DND-41 (cell line): Measurements from ENCODE around the gene CKMT1B.
"Not testable (repeated sequence)": the region's sequence is repeated elsewhere in the genome, so short reads cannot be mapped to it uniquely, and the experiment has no call there.

ENCODE experiments used
- ATAC-seq: fragments of 200-7000 bp; cut with Tn5 transposase; 3 replicates; pipeline ENCODE4 v1.9.1; 2021; ENCODE audit warnings: low read depth; ENCODE audit not compliant: insufficient read depth
- DNase-seq: peaks from one replicate; pipeline ENCODE4 v3.0.0-alpha.2; 2020
- H2AFZ ChIP-seq: 2 replicates; pipeline ENCODE4 v1.6.0; 2012; ENCODE audit warnings: low read depth, low read length
- H3K27ac ChIP-seq: 2 replicates; pipeline ENCODE4 v1.5.1; 2012; ENCODE audit warnings: low read length, inconsistent platforms
- H3K27me3 ChIP-seq: fragments of 200-600 bp; sonication (generic); 2 replicates; pipeline ENCODE4 v1.6.0; 2012; ENCODE audit warnings: low read length, mild to moderate bottlenecking, inconsistent platforms; ENCODE audit not compliant: insufficient read depth, poor library complexity
- H3K36me3 ChIP-seq: 2 replicates; pipeline ENCODE4 v1.5.1; 2012; ENCODE audit warnings: low read length, inconsistent platforms; ENCODE audit not compliant: insufficient read depth
- H3K4me1 ChIP-seq: 2 replicates; pipeline ENCODE4 v1.5.1; 2012; ENCODE audit warnings: mild to moderate bottlenecking, low read length; ENCODE audit not compliant: insufficient read depth
- H3K4me2 ChIP-seq: 2 replicates; pipeline ENCODE4 v1.6.0; 2012; ENCODE audit warnings: mild to moderate bottlenecking, moderate library complexity, low read length, inconsistent platforms; ENCODE audit not compliant: insufficient read depth
- H3K4me3 ChIP-seq, 2 experiments: fragments of 200-600 bp in 1 of 2; shearing (Covaris generic) in 1 of 2; 2 replicates each; pipeline ENCODE4 v1.5.1; 2012 to 2016; ENCODE audit warnings: inconsistent platforms in 2 of 2, low read length in 2 of 2, mild to moderate bottlenecking in 2 of 2, low read depth in 1 of 2, moderate library complexity in 1 of 2
- H3K79me2 ChIP-seq: 2 replicates; pipeline ENCODE4 v1.6.0; 2012; ENCODE audit warnings: low read length, inconsistent platforms; ENCODE audit not compliant: insufficient read depth
- H3K9ac ChIP-seq: 2 replicates; pipeline ENCODE4 v1.6.0; 2012; ENCODE audit warnings: low read depth, mild to moderate bottlenecking, inconsistent platforms, low read length, moderate library complexity
- H3K9me3 ChIP-seq: 2 replicates; pipeline ENCODE4 v1.5.1; 2012; ENCODE audit warnings: low read length, moderate library complexity, mild to moderate bottlenecking, inconsistent platforms; ENCODE audit not compliant: insufficient read depth, severe bottlenecking
- H4K20me1 ChIP-seq: 2 replicates; pipeline ENCODE4 v1.6.0; 2012; ENCODE audit warnings: low read length; ENCODE audit not compliant: insufficient read depth
- EZH2 ChIP-seq: IDR thresholded peaks from 3 replicates; pipeline ENCODE4 v1.6.1; 2012; ENCODE audit warnings: borderline replicate concordance, low read depth, mild to moderate bottlenecking, moderate library complexity, low read length, inconsistent platforms; ENCODE audit not compliant: severe bottlenecking
- TF ChIP-seq, protein P1 (sequence below): IDR thresholded peaks from 2 replicates; pipeline ENCODE4 v1.5.1; 2012; ENCODE audit warnings: borderline replicate concordance, low read length, moderate library complexity, mild to moderate bottlenecking; ENCODE audit not compliant: poor library complexity, severe bottlenecking; ENCODE audit errors: extremely low read depth

CKMT1B gene

DNA sequence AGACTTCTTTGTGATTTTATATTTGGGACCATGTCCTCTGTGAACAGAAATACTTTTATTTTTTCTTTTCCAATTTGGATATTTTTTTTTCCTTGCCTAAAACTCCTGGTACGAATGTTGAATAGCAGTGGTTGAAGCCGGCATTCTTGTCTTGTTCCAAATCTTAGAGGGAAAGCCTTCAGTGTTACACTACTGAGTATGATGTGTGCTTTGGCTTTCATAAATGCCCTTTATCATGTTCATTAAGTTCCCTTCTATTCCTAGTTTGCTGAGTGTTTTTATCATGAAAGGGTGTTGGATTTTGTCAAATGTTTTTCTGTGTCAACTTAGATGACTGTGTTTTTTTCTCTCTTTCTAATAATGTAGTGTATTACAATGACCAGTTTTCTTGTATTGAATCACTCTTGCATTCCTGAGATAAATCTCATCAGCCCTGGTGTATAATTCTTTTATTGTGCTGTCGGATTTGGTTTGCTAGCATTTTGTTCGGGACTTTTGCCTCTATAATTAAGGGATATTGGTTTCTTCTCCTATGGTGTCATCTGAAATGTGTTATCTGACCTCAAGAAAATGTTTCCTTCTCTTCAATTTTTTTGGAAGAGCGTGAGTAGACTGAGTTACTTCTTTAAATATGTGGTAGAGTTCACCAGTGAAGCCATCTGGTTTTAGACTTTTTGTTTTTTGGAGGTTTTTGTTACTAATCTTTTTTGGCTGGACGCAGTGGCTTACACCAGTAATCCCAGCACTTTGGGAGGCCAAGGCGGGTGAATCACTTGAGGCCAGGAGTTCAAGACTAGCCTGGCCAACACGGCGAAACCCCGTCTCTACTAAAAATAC is 43.1 kb upstream of the CKMT1B start:
- Histone ChIP-seq H3K27me3 (no peaks in the 10 kb centered on the region), H3K9me3 (no peaks in the 10 kb centered on the region), H2AFZ (no peak overlapping the region), H3K79me2 (no peaks in the 10 kb centered on the region), H3K4me1 (no peaks in the 10 kb centered on the region), H3K4me2 (no peak overlapping the region), H3K9ac (no peak overlapping the region), H3K27ac (no peak overlapping the region), H4K20me1 (no peaks in the 10 kb centered on the region), H3K4me3 (no peak overlapping the region), H3K36me3 (no peaks in the 10 kb centered on the region)
- no peak for DNase-seq
- TF ChIP-seq, protein P1, sequence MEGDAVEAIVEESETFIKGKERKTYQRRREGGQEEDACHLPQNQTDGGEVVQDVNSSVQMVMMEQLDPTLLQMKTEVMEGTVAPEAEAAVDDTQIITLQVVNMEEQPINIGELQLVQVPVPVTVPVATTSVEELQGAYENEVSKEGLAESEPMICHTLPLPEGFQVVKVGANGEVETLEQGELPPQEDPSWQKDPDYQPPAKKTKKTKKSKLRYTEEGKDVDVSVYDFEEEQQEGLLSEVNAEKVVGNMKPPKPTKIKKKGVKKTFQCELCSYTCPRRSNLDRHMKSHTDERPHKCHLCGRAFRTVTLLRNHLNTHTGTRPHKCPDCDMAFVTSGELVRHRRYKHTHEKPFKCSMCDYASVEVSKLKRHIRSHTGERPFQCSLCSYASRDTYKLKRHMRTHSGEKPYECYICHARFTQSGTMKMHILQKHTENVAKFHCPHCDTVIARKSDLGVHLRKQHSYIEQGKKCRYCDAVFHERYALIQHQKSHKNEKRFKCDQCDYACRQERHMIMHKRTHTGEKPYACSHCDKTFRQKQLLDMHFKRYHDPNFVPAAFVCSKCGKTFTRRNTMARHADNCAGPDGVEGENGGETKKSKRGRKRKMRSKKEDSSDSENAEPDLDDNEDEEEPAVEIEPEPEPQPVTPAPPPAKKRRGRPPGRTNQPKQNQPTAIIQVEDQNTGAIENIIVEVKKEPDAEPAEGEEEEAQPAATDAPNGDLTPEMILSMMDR, result no peak
- no peak for TF ChIP-seq EZH2
- ATAC-seq, result no peak

DNA sequence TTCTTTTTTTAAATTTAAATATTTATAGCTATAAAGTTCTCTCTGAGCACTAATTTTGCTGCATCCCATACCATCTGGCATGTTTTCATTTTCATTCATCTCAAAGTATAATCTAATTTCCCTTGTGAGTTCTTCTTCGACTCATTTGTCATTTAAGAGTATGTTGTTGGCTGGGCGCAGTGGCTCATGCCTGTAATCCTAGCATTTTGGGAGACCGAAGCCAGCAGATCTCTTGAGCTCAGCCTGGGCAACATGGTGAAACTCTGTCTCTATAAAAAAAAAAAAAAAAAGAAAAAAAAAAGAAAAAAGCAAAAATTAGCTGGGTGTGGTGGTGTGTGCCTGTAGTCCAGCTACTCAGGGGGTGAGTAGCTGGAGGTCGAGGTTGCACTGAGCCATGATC is 41.6 kb upstream of the CKMT1B start:
- H3K4me1 ChIP-seq, result no peaks in the 10 kb centered on the region
- DNase-seq (no peak), ATAC-seq (no peak)
- no peak overlapping the region for H2AFZ ChIP-seq
- no peak overlapping the region for H3K9ac ChIP-seq
- no peak overlapping the region for H3K4me3 ChIP-seq
- no peak overlapping the region for H3K27ac ChIP-seq
- H3K4me2 ChIP-seq, result no peak overlapping the region
- H3K27me3 ChIP-seq, result no peaks in the 10 kb centered on the region
- no peaks in the 10 kb centered on the region for H3K36me3 ChIP-seq
- H3K79me2 ChIP-seq, result no peaks in the 10 kb centered on the region
- no peaks in the 10 kb centered on the region for H4K20me1 ChIP-seq
- TF ChIP-seq EZH2, result no peak
- TF ChIP-seq, protein P1, result no peak
- no peaks in the 10 kb centered on the region for H3K9me3 ChIP-seq

DNA sequence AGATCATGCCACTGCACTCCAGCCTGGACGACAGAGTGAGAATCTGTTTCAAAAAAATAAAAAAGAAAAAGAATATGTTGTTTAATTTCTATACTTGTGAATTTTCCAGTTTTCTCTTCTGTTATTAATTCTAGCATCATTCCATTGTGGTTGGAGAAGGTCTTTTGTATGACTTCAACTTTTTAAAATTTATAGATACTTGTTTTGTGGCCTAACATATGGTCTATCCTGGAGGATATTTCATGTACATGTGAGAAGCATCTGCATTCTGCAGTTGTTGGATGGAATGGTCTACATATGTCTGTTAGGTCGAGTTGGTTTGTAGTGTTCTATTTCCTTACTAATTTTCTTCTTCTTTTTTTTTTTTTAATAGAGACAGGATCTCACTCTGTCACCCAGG is 40.8 kb upstream of the CKMT1B start:
- Histone ChIP-seq H3K4me3 (no peak overlapping the region), H3K4me2 (no peak overlapping the region), H3K9me3 (no peaks in the 10 kb centered on the region), H2AFZ (no peak overlapping the region), H3K27me3 (no peaks in the 10 kb centered on the region), H3K79me2 (no peaks in the 10 kb centered on the region), H3K9ac (no peak overlapping the region), H3K36me3 (no peaks in the 10 kb centered on the region), H3K4me1 (no peaks in the 10 kb centered on the region), H4K20me1 (no peaks in the 10 kb centered on the region), H3K27ac (no peak overlapping the region)
- ATAC-seq (no peak), DNase-seq (no peak)
- TF ChIP-seq EZH2, result no peak
- TF ChIP-seq, protein P1, result no peak

DNA sequence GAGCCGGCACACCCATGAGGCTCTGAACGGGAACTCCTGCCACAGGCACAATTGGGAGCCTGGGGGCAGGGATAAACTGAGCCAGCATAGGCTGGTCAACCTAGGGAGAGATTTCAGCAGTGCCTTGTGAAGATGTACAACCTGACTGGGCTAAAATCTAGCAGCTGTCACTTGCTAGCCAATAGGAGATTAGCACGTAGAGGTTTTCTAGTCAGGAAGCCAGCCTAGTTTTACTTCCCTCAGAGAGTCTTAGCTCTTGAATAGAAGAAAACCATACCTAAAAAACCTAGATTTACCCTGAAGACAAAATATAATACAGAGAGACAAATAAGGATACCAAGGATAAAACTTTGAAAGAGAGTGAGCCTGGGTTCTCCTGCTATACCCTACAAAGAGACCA is 31.1 kb upstream of the CKMT1B start:
- not testable (repeated sequence) for H3K4me1 ChIP-seq, H3K27me3 ChIP-seq, H3K9me3 ChIP-seq, H2AFZ ChIP-seq, ATAC-seq, H3K4me2 ChIP-seq, H3K36me3 ChIP-seq, H4K20me1 ChIP-seq, H3K4me3 ChIP-seq, H3K79me2 ChIP-seq, DNase-seq, H3K27ac ChIP-seq, H3K9ac ChIP-seq

DNA sequence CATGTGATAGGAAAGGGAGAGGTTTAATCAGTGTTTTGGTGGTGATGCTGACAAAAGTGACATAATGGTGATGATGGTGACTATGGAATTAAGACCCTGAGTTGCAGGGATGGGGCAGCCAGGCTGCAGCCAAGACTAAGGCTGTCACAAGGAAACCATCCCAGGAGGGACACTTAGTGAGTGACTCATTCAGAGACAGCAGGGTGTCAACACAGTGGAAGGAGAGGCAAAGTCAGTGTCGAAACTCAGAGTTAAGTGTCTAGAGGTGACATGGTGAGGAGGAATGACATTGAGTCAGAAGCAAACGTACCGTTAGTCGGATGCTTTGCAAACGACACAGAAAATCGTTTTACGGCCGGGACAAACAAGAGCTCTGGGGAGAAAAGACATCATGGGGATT is 30.0 kb upstream of the CKMT1B start:
- not testable (repeated sequence) for H3K9ac ChIP-seq, H3K4me1 ChIP-seq, DNase-seq, H3K36me3 ChIP-seq, H3K27me3 ChIP-seq, ATAC-seq, H3K4me2 ChIP-seq, H3K27ac ChIP-seq, H3K9me3 ChIP-seq, H2AFZ ChIP-seq, H3K79me2 ChIP-seq, H4K20me1 ChIP-seq, H3K4me3 ChIP-seq

DNA sequence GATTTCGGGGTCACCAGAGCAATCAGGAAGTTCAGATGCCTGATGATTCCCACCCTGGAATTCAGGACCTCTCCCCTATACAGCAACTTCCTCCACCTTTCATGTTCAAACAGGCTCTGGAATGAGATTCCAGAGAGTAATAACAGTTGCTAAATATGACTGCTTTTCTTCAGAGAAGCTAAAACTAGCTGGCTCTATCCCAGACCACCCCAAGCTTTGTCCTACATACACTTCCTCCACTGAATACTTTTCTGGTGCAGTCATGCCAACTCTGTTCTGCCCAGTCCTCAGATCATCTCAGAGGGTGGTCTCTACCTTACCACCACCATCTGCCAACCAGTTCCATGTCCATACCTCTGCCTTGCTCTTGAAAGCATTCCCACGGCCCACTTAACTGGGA is 27.2 kb upstream of the CKMT1B start:
- H4K20me1 ChIP-seq, DNase-seq, H3K4me1 ChIP-seq, H3K4me3 ChIP-seq, H3K9ac ChIP-seq, H3K9me3 ChIP-seq, H2AFZ ChIP-seq, H3K27me3 ChIP-seq, H3K27ac ChIP-seq, H3K36me3 ChIP-seq, H3K4me2 ChIP-seq, H3K79me2 ChIP-seq, ATAC-seq: not testable (repeated sequence)
